K562 (cell line): ENCODE results near the gene HNF4A. TPM values are rescaled to one million over a fixed set of nuclear protein-coding genes. Genes with fewer than 3 reads are reported as not detected.
A peak's percentile ranks its signal among the peaks of the same experiment; 100 is the strongest.

Source experiments
- BCOR ChIP-seq: fragments of 450-650 bp; IDR thresholded peaks from 2 replicates; pipeline ENCODE4 v1.6.1; 2016
- DMBX1 ChIP-seq: fragments of 250-450 bp; sonication (Bioruptor Pico); IDR thresholded peaks from 2 replicates; pipeline ENCODE4 v1.8.0; 2022; ENCODE audit warnings: inconsistent platforms, mild to moderate bottlenecking, moderate library complexity, borderline replicate concordance
- E2F8 ChIP-seq: fragments of 450-650 bp; IDR thresholded peaks from 2 replicates; pipeline ENCODE4 v1.7.1; 2018; ENCODE audit warnings: mild to moderate bottlenecking, low read depth; ENCODE audit not compliant: partially characterized antibody
- ELF1 ChIP-seq: fragments of 200-800 bp; sonication (Bioruptor generic); IDR thresholded peaks from 2 replicates; pipeline ENCODE4 v1.6.1; 2016; ENCODE audit warnings: missing genetic modification characterization, missing compliant biosample characterization
- MGA ChIP-seq: fragments of 450-650 bp; IDR thresholded peaks from 2 replicates; pipeline ENCODE4 v1.6.1; 2016; ENCODE audit warnings: mild to moderate bottlenecking, moderate library complexity
- NCOA2 ChIP-seq, 2 experiments: fragments of 450-650 bp; IDR thresholded peaks; 2 replicates each; pipeline ENCODE4 v1.6.1; 2018; ENCODE audit warnings: mild to moderate bottlenecking in 2 of 2, moderate library complexity in 1 of 2; ENCODE audit not compliant: partially characterized antibody in 2 of 2
- PHB ChIP-seq: fragments of 250-450 bp; sonication (Bioruptor Pico); IDR thresholded peaks from 2 replicates; pipeline ENCODE4 v1.5.0; 2021
- SREBF2 ChIP-seq: sonication (generic); formaldehyde crosslinking; IDR thresholded peaks from 2 replicates; pipeline ENCODE4 v1.4.0; 2020; ENCODE audit warnings: mild to moderate bottlenecking, missing genetic modification reagents
- TFAP4 ChIP-seq: sonication (generic); formaldehyde crosslinking; IDR thresholded peaks from 2 replicates; pipeline ENCODE4 v1.8.0; 2022; ENCODE audit warnings: missing genetic modification reagents, mild to moderate bottlenecking, moderate library complexity, borderline replicate concordance
- TGIF2 ChIP-seq: sonication (generic); formaldehyde crosslinking; IDR thresholded peaks from 2 replicates; pipeline ENCODE4 v1.8.1; 2022; ENCODE audit warnings: mild to moderate bottlenecking, missing genetic modification reagents, moderate library complexity
- XRCC4 ChIP-seq: IDR thresholded peaks from one replicate; pipeline ENCODE4 v1.6.1; 2011; ENCODE audit not compliant: insufficient read depth, insufficient read length; ENCODE audit errors: extremely low read depth
- polyA plus RNA-seq, 8 experiments: library from polyadenylated mRNA; depleted of rRNA in 4 of 8; stranded (reverse) in 5 of 8; unstranded in 3 of 8; fragments of >200 nt; fragmentation: Nextera tagmentation in 2 of 8; fragmentation: Illumina TruSeq in 1 of 8; extraction: Ambion mirVana in 2 of 8; extraction: Trizol in 1 of 8; gene quantifications; 2 replicates each; pipeline versions ENCODE4 v1.2.1 to v1.2.3, GENCODE V29; 2011 to 2014; ENCODE audit warnings: inconsistent platforms in 1 of 8, missing spikeins in 1 of 8
- total RNA-seq, 7 experiments: library from RNA; depleted of rRNA in 6 of 7; stranded (reverse); fragments of >200 nt in 6 of 7; fragmentation: Illumina TruSeq in 2 of 7; extraction: Trizol in 2 of 7; gene quantifications; 2 replicates each; pipeline versions ENCODE4 v1.2.1 to v1.2.3, GENCODE V29; 2011 to 2021; ENCODE audit warnings: low replicate concordance in 1 of 7

The HNF4A gene
- total and polyA plus RNA-seq, 9 of the 15 experiments (the other 6 are each of a cell fraction or from before 2014, with no cell fraction given) = 0.03 to 0.27 (median 0.08) TPM; not detected in 5

GRCh38 chr20:44388466-44389023 is 33.0 kb downstream of the HNF4A start (continued):
- TF ChIP-seq E2F8 = no peak
- TF ChIP-seq TGIF2 = no peak
- TF ChIP-seq TFAP4 (CRISPR knock-in tag) = peak; percentile 57; the same call in 1 of the 2 replicates
- TF ChIP-seq SREBF2 (CRISPR knock-in tag) = no peak
- no peak for TF ChIP-seq XRCC4
- peak; percentile 57; the same call in 1 of the 2 replicates for TF ChIP-seq DMBX1
- peak; percentile 94 for TF ChIP-seq BCOR
- no peak for TF ChIP-seq MGA
- no peak for TF ChIP-seq NCOA2 (IDR thresholded peaks at IDR 0.05; ENCODE audit: partially characterized antibody in 2 of 2)
- TF ChIP-seq PHB (CRISPR knock-in tag) = no peak
- TF ChIP-seq ELF1 (tag) = 0 out of 2 replicates have a peak, but pooled peaks have one; percentile 38
